GM10847 (cell line): ENCODE measurements around the gene NEURL1B.

Experiments
- POLR2A ChIP-seq: IDR thresholded peaks from 2 replicates; pipeline ENCODE4 v1.6.1; 2011; ENCODE audit not compliant: insufficient read length; ENCODE audit errors: extremely low read depth

Gene NEURL1B

DNA sequence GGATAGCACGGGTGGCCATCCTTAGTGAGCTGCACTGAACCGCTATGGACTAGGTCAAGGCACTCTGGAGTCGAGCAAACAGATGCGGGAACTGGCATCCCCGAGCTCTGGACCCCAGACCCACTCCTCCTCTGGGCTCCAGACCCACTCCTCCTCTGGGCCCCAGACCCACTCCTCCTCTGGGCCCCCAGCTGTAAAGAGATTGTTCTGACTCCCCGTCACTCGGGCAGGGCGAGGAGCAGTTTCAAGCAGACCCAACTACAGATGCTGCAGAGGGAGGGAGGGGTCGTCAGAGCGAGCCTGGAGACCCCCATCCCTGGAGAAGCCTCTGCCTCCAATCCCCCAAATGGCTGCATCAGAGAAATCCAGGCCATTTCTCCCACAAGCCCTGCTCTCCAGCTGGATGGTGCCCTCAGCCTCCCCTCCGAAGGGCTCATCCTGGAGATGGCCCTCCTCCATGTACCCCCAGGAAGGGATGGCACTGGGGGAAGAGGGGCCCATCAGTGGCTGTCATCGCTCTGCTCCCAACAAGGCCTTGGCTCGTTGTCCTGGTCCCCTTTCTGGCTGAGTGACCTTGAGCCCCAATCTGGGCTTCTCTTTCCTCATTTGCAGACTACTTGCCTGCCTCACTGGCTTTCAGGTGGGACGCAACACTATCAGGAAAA is 91.3 kb downstream of the NEURL1B start:
- TF ChIP-seq POLR2A = no peak

DNA sequence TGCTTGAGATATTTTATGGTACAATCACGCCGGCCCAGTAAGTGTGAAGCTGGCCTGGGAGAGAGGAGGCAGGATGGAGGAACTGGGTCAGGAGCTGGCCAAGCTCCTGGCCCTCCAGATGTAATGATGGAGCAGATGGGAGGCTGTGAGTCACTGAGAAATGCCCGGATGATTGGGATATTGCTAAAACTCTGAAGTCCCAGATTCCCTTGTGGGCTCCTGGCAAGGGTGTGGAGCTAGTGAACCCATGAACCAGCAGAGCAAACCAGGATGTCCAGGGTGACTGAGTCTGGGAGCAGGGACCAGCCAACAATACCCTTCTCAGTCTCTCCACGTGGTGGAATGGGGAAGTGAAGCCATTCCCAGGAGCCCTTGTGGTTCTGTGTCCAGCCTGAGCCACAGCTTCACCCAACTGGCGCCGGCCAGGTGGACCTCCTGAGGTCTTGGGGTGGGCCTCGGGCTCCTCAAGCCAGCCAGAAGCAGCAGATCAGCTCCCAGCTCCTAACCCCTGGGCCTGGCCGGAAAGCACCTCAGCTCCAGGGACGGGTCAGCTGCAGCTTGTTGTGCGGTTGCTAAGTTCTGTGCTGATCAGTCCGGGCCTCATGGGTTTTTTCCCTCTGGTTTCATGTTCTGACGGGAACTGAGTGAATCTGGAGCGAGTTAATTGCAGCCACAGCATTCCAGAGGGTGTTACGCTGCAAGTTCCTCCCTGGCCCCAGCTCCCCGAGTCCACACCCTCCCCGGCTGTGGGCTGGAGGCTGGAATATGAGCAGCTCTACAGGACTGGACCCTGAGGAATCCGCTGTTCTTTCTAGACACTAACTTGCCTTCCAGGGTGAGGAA is 92.3 kb downstream of the NEURL1B start:
- TF ChIP-seq POLR2A = no peak

DNA sequence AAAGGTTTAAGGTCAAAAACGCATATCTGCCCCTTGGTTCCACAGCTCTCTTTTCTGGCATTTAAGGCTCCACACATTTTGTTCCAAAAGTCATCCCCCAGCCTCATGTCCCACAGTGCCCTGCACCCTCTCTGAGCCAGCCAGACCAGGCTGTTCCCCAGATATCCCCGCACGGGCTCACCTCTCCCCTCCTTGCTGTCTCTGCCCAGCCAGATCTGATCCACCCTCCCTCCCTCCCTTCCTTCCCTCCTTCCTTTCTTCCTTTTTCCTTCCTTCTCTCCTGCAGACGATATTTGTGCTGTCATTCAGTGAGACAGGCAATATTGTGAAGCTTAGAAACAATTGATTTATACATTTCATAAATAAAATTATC is 92.9 kb downstream of the NEURL1B start:
- no peak for TF ChIP-seq POLR2A

DNA sequence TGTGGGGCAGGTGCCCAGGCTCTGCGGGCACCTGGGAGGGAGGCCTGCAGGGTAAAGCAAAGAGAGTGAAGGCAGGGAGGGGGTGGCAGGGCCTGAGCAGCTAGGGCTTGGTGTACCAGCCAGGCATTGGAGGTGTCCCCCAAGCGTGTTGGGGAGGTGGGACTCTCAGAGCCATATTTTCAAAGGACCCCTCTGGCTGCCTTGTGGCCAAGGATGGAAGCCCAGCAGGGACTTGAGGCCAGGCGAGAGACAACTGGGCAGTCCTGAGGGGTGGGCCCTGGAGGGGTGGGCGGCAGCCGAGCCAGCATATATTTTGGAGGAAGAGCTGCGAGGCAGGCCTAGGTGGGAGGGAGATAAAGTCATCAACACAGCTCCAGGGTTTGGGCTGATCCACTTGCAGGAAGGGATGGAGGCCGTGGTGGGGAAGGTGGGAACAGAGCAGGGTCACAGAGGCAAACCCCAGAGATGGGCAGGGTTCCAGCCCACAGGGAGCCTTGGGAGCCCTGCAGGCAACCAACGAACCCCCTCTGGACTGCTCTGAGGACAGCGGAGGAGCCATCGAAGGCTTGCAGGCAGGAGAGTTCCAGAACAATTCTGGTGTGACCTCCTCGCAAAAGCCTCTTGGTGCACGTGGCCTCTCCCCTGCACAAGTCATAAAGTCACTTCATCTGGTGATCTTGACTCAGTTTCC is 94.2 kb downstream of the NEURL1B start:
- TF ChIP-seq POLR2A = no peak

DNA sequence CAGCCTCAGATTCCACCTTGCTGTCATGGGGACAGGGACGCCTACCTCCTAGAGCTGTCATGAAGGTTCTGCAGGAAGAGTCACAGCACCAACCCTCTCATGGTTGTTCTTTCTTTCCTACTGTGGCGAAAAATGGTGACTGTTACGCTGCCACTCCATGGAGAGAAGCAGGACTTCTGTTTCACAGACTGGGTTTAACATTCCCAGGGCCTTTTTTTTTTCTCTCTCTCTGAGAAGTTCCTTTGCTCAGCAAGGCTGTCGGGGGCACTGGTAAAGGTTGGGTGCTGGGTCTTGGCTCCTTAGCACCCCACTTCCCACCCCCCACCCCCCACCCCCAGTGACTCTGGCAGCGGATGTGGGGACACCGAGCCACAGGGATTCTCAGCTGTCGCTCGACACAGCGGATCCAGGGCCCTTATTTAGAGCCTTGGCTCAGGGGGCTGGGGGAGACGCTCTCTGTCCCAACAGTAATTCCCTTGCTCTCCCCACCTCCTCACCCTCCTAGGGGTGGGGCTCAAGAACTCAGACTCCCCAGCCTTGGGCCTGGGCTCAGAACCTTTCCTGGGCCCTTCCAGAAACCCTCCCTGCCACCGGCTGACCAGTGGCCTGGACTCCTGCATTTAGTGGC is 95.6 kb downstream of the NEURL1B start:
- no peak for TF ChIP-seq POLR2A

DNA sequence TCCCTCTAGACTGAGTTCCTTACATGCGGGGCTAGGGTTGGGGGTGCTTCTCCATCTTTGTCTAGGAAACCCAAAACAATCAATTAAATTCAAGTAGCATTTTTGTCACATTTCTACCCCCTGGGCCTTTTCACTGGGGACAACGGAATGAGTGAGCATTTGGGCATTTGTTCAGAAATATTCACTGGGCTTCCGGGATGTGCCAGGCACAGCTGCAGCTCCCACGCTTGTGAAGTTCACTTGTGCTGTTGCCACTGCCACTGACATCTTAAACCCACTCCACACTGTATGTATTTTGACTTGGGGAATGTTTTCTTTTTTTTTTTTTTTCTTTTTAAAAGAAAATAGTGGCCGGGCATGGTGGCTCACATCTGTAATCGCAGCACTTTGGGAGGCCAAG is 98.3 kb downstream of the NEURL1B start:
- TF ChIP-seq POLR2A = no peak

DNA sequence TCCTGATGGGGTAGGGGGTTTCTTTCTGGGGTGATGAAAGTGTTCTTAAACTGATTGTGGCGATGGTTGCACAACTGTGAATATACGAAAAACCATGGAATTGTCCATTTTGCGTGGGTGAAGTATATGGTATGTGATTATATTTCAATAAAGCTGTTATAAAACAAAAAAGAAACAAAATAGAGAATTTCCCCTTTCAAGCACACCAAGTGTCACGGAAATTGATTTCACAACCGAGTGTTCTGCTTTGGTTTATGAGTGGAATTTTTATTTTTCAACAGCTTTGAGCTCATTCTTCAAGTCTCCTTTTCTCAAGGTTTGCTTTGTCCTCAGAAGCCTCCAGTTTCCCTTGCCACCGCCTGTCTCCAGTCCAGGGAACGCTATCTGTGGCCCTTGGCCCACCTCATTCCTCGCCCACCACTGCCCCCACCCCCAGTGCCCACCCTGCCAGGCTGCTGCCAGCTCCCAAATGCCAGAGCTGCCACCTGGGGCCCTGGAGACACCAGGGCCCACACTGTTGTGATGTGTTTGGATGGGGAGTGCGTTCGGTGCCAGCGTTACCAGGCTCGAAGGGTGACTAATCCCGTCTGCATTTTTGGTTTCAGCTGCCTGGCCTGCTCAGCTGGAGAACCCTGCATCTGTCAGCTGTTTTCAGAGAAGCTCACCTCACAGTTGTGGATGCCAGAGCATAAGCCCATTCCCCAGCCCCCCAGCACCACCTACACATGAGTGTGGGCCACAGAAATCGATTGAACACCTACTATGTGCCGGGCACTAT is 99.6 kb downstream of the NEURL1B start:
- TF ChIP-seq POLR2A = no peak
